ENCODE data around the gene RUNX2.

Gene RUNX2

DNA sequence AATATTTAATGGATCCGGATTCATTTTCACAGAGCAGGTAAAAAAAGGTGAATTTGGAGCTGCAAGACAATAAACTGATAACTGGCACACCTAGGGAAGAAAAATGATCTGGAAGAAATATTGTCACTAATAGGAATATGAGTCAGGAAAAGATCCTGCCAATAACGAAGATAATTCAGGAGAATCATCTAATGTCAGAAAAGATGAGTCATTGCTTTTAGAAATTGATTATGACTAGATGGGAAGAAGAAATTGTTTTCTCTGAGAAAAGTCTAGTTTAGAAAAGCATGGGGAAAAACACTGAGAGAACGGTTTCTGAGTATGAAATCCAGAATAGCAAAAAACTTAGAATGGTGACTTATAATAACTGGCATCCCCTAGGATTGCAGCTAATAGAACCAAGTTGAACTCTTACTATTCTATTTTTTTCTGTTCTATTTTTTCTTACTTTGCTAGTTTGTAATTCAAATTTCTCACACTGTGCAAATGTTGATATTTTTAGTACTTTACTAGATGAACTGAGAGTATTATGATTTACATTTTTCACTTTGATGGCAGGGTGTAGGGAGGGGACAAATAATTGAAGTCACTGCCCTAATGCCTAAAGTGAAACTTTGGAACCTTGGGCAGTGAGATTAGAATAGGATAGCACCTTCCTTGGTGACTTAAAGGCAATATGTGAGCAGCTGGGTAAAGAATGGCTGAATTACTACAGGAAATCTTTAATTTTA is 87.8 kb downstream of the RUNX2 start:
- no peak for DNase-seq

DNA sequence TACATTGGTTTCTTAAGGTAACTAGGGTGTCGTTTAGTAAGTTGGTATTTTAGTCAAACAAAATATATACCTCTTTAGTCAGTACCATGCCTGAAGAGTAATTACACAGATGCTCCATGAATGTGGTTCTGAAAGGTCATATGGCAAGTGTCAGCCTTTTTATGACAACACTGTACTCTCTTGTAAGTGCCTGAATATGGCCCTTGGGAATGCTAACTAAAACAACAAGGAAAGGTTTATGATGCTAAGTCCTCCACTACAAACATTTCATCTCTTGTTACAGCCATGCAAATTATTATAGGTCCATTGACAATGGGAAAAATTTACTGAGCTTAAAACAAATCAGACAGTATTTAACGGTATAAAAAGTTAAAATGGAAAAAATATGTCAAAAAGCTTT is 88.6 kb downstream of the RUNX2 start:
- no peak for DNase-seq

DNA sequence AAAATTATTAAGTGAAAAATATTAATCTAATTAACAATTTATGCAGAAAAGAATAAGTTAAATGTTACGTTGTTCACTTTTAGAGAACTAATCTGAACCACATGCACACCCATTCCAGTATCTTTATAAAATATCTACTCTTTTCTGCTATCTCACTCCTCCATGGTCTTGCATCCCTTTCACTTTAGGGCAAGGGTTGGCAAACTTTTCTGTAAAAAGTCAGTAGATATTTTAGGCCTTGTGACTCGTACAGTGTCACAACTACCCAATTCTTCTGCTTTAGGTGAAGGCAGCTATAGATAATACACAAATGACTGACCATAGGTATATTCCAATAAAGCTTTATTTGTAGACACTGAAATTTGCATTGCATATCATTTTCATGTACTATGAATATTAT is 89.3 kb downstream of the RUNX2 start:
- no peak for DNase-seq

DNA sequence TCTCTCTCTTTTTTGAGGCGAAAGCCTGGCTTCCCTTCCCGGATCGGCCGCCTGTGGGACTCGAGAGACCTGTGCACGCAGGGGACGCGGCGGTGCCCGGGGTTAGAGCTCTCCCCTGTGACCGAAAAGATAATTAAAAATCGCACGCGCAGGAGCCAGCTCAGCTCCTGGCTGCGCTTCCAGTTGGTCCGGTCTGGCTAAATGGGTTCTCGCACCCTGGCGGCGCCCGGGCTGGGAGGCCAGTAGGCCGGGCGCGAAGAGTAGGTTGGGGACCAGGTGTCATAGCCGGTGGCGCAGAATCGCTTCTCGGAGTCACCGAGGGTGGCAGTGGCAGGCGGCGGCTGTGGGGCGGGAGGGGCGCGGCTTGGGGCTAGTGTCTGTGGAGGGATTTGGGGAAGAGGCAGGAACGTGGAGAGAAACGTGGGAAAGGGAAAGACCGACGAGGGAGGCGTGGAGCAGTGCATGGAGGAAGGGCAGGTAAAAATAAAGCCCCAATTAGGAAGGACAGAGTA is 91.5 kb downstream of the RUNX2 start:
- peak; percentile 72 for DNase-seq

DNA sequence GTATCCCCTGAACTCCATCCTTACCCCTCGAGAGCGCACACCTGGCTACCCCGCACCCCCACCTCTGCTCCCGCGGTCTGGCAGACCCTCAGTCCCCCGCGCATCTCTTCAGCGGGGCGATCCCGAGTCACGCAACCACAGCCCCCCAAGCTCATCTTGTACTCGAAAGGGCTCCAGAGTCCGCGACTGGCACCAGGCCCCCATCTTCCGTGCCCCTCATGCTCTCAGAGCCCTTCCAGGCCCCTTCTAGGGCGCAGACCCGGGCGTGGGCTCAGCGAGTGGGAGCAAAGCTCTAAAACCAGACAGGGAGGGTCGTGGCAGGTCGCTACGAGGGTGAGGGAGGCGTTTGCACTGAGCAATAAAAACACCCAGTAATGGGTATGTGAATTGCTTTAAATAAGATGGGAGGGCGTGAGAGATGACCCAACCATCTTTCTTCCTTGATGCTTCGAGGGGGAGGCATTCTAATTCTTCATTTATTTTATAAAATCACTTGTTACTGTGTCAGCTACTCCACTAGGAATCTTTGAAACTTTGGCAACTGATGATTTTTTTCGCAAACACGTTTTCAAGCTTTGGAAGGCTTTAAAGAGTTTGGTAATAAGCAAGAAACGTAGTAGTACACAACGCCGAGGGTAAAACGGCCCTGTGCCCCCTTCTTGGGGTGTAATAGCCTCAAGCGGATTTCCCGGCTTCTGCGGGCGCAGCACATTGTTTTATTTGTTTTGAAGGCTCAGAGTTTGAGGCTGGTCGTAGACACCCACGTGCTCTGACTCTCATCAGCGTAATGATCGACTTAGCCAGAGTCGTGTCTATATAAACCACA is 92.2 kb downstream of the RUNX2 start:
- DNase-seq = peak; percentile 64

DNA sequence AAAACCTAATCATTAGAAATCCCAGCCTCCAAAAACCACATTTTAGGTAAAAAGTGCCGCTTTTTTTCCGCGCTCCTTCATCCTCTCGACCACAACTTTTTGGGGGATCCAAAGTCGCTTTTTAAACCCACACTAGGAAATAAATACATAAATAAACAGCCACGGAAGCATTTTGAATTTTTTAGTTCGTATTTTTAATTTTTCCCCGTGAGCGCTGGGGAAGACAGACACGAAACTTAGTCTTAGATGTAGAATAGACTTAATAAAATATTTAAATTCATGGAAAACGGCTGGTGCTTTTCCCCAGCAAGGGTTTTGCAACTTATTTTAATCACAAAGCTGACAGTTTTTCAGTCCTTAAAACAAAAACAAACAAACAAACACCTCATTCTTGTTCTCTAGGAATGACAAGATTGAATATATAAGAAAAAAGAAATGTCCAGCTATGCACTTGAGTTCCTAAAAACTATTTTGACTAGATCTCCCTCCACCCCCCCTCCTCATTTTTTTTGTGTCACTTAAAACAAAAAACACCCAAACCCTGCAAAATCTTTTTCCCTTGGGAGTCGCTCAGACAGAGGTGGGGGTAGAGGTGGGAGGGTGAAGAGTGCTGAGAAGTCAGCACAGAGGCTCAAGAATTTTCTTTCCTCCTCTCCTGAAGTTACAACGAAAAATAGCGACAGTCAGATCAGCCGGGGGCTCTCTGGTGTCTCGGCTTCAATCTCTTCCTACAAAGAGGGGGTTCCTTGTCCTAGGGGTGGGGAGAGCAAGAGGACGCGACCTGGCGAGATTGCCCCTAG is 93.0 kb downstream of the RUNX2 start:
- DNase-seq = no peak

DNA sequence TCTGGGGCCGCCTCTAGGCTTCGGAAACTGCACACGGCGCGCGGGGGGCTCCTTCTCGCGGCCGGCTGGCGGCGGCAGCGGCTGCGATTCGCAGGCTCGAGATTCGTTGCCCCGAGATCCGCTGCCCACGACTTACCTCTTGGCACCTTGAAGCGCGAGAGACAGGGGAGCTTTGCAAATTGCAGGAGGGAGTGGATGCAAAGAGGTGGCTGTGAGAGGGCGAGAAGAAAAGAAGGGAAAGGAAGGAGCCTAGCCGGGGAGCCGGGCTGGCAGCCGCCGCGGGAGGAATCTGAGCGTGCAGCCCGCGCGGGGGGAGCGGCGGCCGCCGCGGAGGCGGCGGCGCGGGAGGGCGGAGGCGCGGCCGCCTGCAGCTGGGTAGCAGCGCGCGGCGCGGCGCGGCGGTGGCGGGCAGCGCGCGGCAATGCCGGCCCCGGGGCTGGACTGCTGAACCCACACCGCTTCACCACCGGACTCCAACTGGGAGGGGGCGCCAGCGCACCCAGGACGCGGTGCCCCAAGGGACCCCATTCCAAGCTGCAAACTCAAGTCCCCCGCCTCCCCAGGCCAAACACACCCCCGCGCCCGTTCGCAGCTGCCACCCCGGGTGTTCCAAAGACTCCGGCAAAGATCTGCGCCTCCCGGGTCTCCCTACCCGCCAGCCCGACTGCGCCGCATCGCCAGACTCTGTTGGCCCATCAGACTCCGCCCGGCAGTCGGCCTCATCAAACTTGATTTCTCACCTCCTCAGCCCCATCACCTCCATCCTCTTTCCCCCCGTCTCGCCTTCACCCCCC is 93.8 kb downstream of the RUNX2 start:
- DNase-seq = peak; percentile 58

DNA sequence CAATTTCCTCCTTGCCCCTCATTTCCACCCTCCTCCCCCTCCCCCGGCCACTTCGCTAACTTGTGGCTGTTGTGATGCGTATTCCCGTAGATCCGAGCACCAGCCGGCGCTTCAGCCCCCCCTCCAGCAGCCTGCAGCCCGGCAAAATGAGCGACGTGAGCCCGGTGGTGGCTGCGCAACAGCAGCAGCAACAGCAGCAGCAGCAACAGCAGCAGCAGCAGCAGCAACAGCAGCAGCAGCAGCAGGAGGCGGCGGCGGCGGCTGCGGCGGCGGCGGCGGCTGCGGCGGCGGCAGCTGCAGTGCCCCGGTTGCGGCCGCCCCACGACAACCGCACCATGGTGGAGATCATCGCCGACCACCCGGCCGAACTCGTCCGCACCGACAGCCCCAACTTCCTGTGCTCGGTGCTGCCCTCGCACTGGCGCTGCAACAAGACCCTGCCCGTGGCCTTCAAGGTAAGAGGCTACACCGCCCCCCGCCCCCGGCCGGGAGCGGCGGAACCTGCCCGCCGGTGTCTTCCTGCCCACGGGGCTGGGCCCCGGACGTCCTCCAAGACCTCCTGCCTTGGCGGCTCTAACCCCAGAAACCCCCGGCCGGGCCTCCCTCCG is 94.5 kb downstream of the RUNX2 start:
- DNase-seq = peak; percentile 77

DNA sequence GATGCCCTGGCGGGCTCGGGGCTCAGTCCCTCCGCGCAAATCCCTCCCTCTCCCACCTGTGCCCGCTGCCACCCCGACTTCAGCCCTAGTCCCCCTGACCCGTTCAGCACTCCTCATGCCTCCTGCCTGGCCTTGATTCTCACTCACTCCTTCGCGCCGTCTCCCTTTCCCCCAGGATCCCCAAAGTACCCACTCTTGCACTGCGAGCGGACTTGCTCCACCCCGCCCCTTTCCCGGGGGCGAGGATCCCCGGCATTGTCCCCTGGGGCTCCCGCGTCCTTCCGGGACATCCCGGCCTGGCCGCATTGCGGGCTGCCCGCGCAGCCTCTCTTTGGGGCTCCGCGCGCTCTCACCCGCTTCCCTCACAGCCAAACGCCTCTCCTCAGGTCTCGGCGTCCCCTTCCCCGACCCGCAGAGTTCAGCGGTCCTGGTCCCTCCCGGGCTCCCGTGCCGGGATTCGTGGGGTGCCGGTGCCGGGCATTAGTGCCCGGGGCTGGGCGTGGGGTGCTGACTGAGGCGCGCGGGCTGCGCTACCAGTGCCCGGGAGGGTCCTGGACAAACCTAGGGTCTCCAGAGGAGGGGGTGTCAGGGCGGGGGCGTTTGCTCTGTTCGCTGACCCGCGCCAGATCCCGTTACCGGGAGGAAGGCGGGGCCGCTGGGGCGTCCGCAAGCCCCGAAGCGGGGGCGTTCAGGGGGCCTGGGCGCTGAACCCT is 95.1 kb downstream of the RUNX2 start:
- DNase-seq = peak; percentile 35

DNA sequence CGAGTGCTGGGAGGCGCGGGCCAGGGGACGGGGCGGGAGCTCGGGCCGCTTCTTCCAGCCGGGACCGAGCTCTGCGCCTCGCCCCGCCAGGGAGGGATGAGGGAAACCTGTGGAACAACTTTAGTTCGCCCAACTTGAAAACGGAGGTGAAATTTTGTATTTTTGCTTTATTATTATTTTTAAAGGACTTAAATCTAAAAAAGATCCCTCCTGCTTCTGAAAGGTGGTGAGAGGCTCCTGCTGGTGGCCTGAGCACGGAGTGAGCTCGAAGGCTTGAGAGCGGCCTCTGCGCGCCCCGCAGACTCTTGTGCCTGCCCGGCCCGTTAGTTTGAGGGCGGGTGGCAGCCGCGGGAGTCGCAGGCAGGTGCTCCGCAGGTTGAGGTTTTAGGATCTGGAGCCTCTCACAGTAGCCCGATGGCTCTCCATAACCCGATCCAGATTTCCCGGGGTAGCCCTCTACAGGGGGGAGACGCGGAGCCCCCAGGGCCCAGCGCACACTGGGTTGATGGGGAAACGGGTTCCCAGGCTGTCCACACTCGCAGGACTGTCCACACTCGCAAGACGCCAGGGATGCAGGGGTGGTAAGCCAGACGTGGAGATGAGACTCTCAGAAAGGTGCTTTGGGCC is 95.8 kb downstream of the RUNX2 start:
- peak; percentile 18 for DNase-seq

DNA sequence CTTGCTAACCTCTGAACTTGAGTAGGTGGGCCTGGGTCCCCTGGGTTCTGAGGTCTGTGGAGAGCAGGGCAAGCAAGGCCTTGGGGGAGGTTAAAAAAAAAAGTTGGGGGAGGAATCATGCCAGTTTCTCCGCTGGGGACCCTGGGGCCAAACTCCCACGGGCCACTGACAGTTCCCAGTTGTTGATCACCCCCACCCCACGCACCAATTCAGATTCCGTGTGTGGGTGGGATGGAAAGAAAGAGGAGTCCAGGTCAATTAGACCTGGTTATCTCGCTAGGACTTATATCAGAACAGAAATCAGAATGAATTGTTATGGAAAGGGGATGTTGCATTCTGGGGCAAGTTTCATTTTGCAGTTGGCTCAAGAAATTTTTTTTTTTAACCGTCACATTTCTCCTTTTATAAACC is 96.3 kb downstream of the RUNX2 start:
- DNase-seq = no peak

DNA sequence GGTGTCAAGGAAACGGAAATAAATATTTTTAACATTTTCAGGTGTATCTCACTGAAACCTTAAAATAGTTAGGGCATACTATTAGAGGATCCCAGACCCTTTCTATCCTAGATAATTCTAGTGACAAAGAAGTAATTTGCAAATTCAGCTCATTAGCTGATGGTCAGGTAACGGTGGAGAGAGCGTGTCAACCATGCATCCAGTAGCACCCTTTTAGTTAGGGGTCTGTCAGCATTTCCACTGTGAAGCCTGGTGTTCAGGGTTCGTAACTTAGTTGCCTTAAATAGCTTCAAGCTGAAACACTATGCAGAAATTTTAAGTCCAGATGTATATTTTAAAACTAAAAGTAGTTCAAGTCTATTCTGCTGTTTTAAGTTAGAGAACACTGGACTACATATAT is 98.1 kb downstream of the RUNX2 start:
- no peak for DNase-seq

DNA sequence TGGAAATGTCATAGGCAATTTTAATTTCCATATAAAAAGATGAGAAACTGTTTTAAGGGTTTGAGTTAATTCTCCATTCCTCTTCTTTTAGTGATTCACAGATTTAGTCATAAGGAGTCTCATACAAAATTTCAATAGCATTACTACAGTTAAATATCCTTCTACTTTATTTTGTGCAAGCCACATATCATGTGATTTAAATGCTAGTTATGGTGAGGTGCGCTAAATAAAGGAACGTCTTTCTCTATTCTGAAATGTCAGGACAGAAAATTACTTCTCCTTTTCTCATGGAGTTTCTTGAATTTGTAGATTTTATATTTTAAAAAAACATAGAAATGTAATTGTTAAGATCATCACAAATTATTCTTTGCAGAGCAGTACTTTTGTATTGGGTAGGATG is 99.6 kb downstream of the RUNX2 start:
- no peak for DNase-seq

DNA sequence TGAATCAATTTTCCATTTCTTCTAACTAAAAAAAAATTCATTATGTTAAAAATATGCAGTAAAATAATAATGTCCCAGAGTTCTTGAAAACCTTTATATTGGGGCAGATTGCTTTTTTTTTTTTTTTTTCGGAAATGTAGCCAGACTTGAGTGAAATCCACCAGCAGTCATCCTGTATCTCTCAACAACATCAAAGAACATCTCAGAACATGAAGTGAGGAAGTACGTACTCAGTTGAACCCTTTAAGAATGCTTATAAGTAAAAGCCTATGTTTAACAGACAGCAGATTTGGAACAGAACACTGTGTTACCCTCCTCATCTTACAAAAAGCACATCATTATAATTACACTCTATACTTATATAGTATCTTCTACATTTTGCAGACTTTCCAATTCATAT is 100.6 kb downstream of the RUNX2 start:
- no peak for DNase-seq

DNA sequence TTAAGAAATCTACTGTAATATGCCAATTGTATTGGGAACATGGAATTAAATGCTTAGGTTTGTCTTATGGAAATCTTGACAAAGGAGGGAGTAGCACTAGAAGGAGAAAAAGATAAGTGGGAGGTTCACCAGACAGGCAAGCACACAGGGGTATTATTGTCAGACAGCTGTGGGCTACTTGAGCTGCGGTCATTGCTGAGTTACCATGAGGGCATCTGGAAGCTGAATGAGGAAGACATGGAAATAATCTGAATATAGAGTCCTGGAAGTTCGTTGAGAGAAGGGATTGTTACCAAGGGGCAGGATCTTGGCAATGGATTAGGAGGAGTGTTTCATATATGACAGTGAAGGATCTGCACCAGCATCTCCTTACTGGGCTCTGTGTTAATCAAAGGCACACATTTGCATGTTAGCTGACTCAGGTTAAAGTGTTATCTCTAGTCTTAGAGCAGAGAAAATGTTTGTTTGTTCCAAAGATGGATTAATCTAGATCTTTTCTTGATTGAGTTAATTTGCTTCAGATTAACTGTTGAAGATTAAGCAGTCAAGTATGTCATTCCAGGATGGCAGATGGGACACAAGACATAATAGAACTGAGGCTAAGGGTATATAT is 102.6 kb downstream of the RUNX2 start:
- no peak for DNase-seq

DNA sequence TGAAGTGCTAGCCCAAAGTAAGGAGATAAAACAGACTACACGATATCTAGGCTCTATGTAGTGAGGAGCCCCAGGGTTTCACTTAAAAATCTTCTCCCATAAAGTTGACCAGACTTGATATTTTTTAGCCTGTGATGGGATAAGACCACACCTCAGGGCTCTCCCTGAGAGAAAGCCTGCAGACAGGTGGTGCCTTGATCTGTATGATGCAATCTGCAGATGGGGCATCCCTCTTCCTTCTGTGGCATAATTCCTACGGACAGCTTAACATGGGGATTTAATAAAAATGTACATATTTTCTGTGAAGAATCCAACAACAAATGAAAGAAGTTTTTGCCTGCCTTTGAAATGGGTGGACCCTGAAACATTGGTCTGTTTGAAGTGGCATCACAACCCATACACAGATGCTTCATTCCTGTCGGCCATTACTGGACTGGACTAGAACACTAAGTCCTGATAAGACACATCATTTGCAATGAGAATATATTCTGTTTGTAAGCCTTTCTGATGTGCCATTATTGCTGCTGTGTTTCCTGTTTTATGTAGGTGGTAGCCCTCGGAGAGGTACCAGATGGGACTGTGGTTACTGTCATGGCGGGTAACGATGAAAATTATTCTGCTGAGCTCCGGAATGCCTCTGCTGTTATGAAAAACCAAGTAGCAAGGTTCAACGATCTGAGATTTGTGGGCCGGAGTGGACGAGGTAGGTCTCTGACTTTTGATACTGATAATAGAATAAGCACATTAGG is 103.4 kb downstream of the RUNX2 start:
- DNase-seq = no peak

DNA sequence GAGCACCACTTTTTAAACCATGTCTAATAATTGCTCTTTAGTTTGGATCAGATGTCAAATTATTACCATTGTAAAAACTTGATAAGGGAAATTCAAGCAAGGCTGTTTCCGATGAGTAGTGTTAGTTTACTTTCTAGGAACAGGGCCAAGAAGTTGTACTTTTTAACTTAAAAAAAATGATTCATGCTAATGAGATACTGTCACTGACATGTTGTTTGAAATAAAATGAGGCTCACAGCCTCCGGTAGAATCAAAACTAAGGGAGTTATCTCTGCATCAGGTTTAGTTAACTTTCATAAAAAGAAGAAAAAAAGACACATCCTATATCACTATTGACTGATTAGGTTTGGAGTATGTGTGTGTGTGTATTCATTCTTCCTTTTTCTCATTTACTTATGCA is 104.8 kb downstream of the RUNX2 start:
- DNase-seq = no peak

DNA sequence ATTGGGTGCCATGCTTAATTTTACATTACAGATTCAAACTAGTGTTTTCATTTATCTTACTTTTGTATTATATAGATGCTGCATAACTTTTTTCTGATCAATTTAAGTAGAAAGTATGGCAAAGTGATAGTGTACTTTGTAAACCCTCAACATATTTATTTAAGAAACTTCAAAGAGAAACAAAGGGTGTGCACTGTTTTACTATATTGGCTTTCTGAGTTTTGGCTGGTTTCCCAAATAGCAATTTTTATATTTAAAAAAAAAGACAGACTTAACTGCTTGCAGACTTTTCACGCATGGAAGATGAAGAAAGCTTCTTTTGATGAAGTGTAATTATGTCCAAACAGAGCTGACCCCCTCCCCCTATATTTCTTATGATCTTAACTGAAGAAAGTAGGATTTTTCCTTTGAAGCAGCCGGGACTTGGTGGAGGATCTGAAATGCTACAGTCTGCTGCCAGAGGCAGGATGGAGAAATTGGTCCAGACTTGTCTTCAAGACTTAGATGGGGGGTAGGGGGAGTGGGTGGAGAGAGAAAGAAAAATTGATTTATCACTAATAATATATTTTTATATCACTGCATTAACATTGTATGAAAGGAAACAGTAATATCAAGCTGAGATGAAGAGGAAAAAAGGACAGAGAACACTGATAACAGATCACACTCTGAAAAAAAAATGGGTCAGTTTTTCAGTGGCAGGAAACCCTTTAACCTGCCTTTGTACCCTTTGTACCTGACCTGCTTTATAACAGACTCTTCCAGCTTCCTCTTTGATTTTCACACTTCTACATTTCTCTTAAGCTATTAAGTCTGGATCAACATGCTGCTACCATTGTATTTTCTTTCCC is 105.6 kb downstream of the RUNX2 start:
- DNase-seq = no peak

DNA sequence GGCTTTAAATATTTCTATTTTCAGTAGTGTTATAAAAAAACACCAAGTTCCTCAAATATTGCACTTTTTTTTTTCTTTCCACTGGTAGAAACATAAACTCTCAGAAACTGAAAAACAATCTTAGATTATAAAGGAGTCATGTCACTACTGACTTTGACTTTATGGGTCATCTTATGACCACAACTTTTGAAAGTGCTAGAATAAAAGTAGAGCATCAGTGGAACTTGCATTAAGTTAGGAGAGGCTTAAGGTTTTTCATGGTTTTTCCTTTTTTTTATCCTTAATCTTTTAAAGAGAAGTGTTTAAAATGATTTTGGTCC is 106.2 kb downstream of the RUNX2 start:
- DNase-seq = no peak
